Measurements from ENCODE around the gene PTGS1.
"Not testable (repeated sequence)": the region's sequence is repeated elsewhere in the genome, so short reads cannot be mapped to it uniquely, and the experiment has no call there.

PTGS1 gene

GRCh38 chr9:122370869-122371755 lies at the start of gene PTGS1:
TSS of gene PTGS1 (plus strand) at chr9:122371024. CDS start at chr9:122371085, 61 bp downstream.
- TF ChIP-seq JUND (IDR thresholded peaks at IDR 0.05; ENCODE audit: low read depth): no peak
- no peak for DNase-seq (ENCODE audit: low read depth in 1 of 2, low spot score in 1 of 2)
- in situ Hi-C loops (cut with HindIII; ENCODE audit: low pct_unique_long_range_greater_than_20kb, low sequenced_read_pairs): no loop called here

GRCh38 chr9:122322553-122322952 lies 48.3 kb upstream of the PTGS1 start:
- no peak for TF ChIP-seq JUND (IDR thresholded peaks at IDR 0.05; ENCODE audit: low read depth)
- DNase-seq (ENCODE audit: low read depth in 1 of 2, low spot score in 1 of 2): no peak
- in situ Hi-C loops (cut with HindIII; ENCODE audit: low pct_unique_long_range_greater_than_20kb, low sequenced_read_pairs): no loop called here

DNA sequence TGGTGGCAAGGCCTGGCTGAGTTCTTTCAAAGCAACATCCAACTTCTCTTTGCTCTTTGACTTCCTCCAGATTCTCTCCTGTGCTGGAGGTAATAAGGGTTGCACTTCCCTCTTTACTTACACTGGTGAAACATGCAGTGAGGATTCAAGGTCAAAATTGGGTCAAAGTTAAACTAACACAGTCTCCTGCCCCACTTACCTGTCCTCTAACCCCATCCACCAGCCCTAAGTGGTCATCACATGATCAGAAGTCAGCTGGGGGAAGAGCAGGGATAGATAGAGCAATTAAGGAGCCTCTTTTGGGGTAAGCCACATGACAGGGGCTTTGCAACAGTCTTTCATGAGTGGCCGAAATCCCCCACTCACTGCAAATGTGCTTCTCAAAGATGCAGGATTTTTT lies 46.2 kb upstream of the PTGS1 start:
- in situ Hi-C loops (cut with HindIII; ENCODE audit: low pct_unique_long_range_greater_than_20kb, low sequenced_read_pairs); DNase-seq (ENCODE audit: low read depth in 1 of 2, low spot score in 1 of 2): not testable (repeated sequence)

- in situ Hi-C loops (cut with HindIII; ENCODE audit: low pct_unique_long_range_greater_than_20kb, low sequenced_read_pairs): no loop called here
- no peak for DNase-seq (ENCODE audit: low read depth in 1 of 2, low spot score in 1 of 2)
- no peak for TF ChIP-seq JUND (IDR thresholded peaks at IDR 0.05; ENCODE audit: low read depth)
Measured at GRCh38 chr9:122325124-122325523, 45.7 kb upstream of the PTGS1 start.

- in situ Hi-C loops (cut with HindIII; ENCODE audit: low pct_unique_long_range_greater_than_20kb, low sequenced_read_pairs): no loop called here
- TF ChIP-seq JUND (IDR thresholded peaks at IDR 0.05; ENCODE audit: low read depth): no peak
Measured at GRCh38 chr9:122327175-122327574, 43.6 kb upstream of the PTGS1 start.

GRCh38 chr9:122329597-122329996 lies 41.2 kb upstream of the PTGS1 start:
- in situ Hi-C loops (cut with HindIII; ENCODE audit: low pct_unique_long_range_greater_than_20kb, low sequenced_read_pairs): no loop called here
- no peak for TF ChIP-seq JUND (IDR thresholded peaks at IDR 0.05; ENCODE audit: low read depth)
- DNase-seq (ENCODE audit: low read depth in 1 of 2, low spot score in 1 of 2): no peak

More at GRCh38 chr9:122327175-122327574, 43.6 kb upstream of the PTGS1 start:
- DNase-seq (ENCODE audit: low read depth in 1 of 2, low spot score in 1 of 2): no peak

DNA sequence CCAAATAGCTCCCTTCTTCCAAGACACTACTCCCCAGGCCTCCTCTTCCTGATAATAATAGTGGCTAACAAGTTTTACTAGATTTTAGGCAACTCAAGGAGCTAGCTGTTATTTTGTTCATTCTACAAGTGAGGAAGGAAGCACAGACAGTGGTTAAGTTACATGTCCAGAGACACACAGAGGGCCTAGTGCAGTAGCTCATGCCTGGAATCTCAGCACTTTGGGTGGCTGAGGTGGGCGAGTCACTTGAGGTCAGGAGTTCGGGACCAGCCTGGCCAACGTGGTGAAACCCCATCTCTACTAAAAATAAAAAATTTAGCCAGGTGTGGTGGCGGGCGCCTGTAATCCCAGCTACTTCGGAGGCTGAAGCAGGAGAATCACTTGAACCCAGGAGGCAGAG lies 40.4 kb upstream of the PTGS1 start:
- in situ Hi-C loops (cut with HindIII; ENCODE audit: low pct_unique_long_range_greater_than_20kb, low sequenced_read_pairs); DNase-seq (ENCODE audit: low read depth in 1 of 2, low spot score in 1 of 2): not testable (repeated sequence)

DNA sequence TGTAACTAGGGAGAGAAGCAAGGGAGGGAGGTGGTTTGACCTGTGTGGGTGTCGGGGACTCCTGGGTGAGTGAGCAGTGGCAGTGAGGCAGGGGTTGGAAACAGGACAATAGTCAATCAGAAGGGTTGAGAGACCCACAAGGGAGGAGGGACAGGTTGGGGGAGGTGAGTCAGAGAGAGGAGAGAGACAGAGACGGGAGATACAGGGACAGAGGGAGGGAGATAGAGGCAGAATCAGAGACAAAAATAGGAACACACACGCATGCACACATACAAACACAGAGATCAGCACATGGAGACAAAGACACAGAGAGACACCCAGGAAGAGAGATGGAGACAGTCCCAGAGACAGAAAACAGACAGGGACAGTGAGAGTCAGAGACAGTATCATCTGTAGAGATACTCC lies 39.3 kb upstream of the PTGS1 start:
- TF ChIP-seq JUND (IDR thresholded peaks at IDR 0.05; ENCODE audit: low read depth): no peak
- in situ Hi-C loops (cut with HindIII; ENCODE audit: low pct_unique_long_range_greater_than_20kb, low sequenced_read_pairs): no loop called here
- no peak for DNase-seq (ENCODE audit: low read depth in 1 of 2, low spot score in 1 of 2)

DNA sequence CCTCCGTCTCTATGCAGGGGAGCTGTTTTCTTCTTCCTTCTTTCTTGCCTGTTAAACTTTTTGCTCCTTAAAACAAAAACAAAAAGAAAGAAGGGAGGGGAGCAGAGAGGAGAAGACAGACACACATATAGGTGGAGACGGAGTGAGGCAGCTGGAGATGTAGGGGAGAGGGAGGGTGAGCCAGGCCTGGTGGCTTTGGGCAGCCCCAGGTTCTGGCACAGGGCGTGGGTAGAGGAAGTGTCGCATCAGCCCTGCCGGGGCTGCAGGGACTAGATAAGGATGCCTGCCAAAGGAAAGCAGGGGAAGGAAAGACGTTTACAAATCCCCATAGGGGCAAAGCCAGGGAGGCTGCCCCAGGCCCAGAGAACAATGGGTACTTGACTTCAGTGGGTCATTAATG lies 38.7 kb upstream of the PTGS1 start:
- DNase-seq (ENCODE audit: low read depth in 1 of 2, low spot score in 1 of 2): no peak
- in situ Hi-C loops (cut with HindIII; ENCODE audit: low pct_unique_long_range_greater_than_20kb, low sequenced_read_pairs): no loop called here
- TF ChIP-seq JUND (IDR thresholded peaks at IDR 0.05; ENCODE audit: low read depth): no peak

DNA sequence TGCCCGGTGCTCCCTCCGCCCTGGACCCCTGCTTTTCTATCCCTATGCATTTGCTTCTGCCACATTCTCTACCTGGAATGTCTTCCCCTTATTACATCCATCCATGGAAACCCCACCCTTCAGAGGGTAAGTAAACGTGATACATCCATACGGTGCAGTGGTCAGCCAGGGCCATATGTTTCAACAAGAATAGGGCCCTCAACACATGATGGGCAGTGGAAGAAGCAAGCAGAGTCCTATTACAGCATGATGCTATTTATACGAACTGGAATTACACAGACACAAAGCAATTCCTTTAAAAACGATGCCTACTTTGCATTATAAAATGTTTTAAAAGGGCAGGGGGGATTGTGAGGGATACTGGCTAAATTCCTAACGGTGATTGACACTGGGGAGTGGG lies 38.2 kb upstream of the PTGS1 start:
- in situ Hi-C loops (cut with HindIII; ENCODE audit: low pct_unique_long_range_greater_than_20kb, low sequenced_read_pairs): no loop called here
- TF ChIP-seq JUND (IDR thresholded peaks at IDR 0.05; ENCODE audit: low read depth): no peak
- no peak for DNase-seq (ENCODE audit: low read depth in 1 of 2, low spot score in 1 of 2)

- in situ Hi-C loops (cut with HindIII; ENCODE audit: low pct_unique_long_range_greater_than_20kb, low sequenced_read_pairs): no loop called here
- no peak for DNase-seq (ENCODE audit: low read depth in 1 of 2, low spot score in 1 of 2)
- no peak for TF ChIP-seq JUND (IDR thresholded peaks at IDR 0.05; ENCODE audit: low read depth)
Measured at GRCh38 chr9:122333169-122333808, 37.5 kb upstream of the PTGS1 start.

- in situ Hi-C loops (cut with HindIII; ENCODE audit: low pct_unique_long_range_greater_than_20kb, low sequenced_read_pairs): no loop called here
- DNase-seq (ENCODE audit: low read depth in 1 of 2, low spot score in 1 of 2): no peak
- TF ChIP-seq JUND (IDR thresholded peaks at IDR 0.05; ENCODE audit: low read depth): no peak
Measured at GRCh38 chr9:122334916-122335315, 35.9 kb upstream of the PTGS1 start.

GRCh38 chr9:122336189-122336588 lies 34.6 kb upstream of the PTGS1 start:
- no peak for DNase-seq (ENCODE audit: low read depth in 1 of 2, low spot score in 1 of 2)
- in situ Hi-C loops (cut with HindIII; ENCODE audit: low pct_unique_long_range_greater_than_20kb, low sequenced_read_pairs): no loop called here
- no peak for TF ChIP-seq JUND (IDR thresholded peaks at IDR 0.05; ENCODE audit: low read depth)
